Central memory CD4-positive, alpha-beta T cell (primary cell): Measurements from ENCODE around the gene SLC4A1AP.
A peak's percentile ranks its signal among the peaks of the same experiment; 100 is the strongest.
"Not testable (repeated sequence)": the region's sequence is repeated elsewhere in the genome, so short reads cannot be mapped to it uniquely, and the experiment has no call there.

Source experiments
- DNase-seq: peaks from one replicate; pipeline ENCODE4 v3.0.0; 2022
- total RNA-seq, 3 experiments: gene quantifications; one replicate each; lab custom pipeline; 2026; lab: John Stamatoyannopoulos, UW

Gene SLC4A1AP, protein sequence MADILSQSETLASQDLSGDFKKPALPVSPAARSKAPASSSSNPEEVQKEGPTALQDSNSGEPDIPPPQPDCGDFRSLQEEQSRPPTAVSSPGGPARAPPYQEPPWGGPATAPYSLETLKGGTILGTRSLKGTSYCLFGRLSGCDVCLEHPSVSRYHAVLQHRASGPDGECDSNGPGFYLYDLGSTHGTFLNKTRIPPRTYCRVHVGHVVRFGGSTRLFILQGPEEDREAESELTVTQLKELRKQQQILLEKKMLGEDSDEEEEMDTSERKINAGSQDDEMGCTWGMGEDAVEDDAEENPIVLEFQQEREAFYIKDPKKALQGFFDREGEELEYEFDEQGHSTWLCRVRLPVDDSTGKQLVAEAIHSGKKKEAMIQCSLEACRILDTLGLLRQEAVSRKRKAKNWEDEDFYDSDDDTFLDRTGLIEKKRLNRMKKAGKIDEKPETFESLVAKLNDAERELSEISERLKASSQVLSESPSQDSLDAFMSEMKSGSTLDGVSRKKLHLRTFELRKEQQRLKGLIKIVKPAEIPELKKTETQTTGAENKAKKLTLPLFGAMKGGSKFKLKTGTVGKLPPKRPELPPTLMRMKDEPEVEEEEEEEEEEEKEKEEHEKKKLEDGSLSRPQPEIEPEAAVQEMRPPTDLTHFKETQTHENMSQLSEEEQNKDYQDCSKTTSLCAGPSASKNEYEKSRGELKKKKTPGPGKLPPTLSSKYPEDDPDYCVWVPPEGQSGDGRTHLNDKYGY
- total RNA-seq: 60.6 to 94.1 (median 67.5) reads per million in 3 experiments

DNA sequence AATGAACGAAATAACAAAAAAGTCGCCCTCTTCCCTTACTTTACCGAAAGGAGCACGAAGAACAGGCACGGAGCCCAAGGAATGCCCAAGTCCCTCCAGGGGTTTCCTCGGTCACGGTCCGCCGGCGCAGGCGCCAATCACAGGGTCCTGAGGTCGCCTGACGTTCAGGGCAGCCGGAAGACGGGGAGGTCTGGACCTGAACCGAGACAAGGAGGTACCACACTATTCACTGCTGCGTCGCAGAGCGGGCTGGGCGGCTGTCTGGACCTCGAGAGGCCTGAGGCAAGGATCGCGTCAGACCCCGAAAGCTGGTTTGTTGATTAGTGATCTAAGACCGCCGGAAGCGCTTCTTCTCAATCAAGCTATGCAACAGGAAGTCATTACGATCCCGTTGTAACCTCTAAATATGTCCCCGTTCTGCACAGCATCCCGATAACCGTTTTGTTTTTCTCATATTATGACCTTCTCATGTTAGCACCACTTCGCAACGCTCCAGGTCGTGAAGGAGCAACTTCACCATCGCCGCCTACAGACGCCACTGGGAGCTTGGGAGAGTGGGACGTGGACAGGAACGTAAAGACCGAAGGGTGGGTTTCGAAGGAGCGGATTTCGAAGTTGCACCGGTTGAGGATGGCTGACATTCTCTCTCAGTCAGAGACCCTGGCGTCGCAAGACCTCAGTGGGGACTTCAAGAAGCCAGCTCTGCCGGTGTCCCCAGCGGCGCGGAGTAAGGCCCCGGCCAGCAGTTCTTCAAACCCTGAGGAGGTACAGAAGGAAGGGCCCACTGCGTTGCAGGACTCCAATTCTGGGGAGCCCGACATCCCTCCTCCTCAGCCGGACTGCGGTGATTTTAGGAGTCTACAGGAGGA, at the start of gene SLC4A1AP, which contains the start of gene SUPT7L:
Gene SLC4A1AP (plus strand): TSS at position 605 of the 869 bp plus-strand sequence. CDS start 26 bp downstream, at position 631.
Gene SUPT7L (minus strand): TSS at position 330 of the 869 bp plus-strand sequence. CDS start 1,422 bp downstream, outside the sequence.
- peak; percentile 80 for DNase-seq

GRCh38 chr2:27613985-27614384, 49.7 kb upstream of the SLC4A1AP start:
- DNase-seq: no peak

DNA sequence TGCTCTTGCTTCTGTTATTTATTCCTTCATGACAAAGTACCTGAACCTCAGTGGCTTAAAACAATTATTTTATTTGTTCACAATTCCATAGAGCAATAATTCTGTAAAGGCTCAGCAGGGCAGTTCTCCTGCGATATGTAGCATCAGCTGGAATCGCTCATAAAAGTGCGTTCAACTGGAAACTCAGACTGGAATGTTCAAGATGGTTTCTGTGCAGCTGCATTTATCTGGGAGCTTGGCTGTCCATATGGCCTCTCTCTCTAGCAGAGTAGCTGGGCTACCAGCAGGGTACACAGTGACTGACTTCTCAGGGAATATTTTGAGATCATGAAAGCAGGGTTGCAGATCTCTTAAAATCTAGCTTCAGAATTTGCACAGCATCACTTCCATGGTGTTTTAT, 48.4 kb upstream of the SLC4A1AP start:
- no peak for DNase-seq

GRCh38 chr2:27621524-27621923, 42.2 kb upstream of the SLC4A1AP start:
- no peak for DNase-seq

DNA sequence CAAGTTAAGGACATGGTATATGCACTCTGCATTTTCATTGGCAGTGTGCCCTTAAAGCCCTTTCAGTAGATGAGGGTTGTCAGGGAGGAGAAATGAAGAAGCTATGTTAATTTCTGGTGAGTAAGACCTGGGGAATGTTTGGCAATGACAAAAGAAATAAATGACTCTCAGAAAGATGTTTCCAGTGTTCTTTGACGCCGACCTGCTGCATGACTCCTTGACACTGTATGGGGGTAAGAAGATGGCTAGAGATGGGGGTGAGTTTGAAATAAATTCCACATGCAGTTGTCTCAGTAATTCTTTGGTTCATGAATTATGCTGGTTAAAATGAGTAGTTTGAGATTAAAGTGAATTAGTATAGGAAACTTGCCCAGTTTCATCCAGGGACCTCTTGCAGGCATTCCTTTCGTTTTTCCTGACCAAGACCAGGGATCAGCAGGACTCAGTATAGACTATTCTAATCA, 40.7 kb upstream of the SLC4A1AP start:
- DNase-seq: no peak

- DNase-seq: no peak
These were observed 38.7 kb upstream of the SLC4A1AP start for GRCh38 chr2:27624943-27625342.

DNA sequence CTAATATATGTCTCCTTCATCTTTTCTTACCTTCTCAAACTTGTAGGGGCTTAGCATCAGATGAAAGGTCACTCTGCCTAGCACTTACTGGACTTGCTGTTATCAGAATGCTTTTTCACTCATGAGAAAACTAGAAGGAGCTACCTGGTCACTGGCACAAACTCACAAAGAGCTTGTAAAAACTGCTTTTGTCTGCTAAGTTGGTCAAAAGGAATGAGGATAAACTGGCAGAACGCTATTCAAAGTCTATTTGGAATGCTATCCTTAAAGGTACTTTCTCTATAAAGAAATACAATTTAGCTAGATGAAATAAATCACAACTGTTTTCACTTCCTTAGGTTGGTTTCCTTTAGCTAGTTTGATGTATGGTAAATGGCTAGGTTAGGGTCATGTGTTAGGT, 37.4 kb upstream of the SLC4A1AP start:
- not testable (repeated sequence) for DNase-seq

DNA sequence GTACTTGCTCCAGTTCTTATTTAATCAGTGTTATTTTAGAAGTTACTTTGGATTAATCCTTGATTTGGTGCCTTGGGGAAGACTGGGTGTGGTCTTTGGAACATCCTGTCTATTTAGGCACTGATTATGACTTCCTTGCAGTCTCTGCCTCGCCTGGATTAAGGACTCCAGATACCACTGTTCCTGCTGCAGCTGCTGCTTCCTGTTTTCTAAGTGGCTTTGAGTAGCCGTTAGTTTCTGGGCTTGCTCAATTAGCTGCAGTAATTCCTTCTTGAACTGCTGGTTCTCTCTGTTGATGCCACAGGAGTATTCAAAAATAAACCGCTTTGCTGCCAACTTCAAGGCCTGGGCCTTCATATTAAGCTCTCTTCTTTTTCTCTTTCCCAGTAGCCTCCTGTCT, 36.8 kb upstream of the SLC4A1AP start:
- not testable (repeated sequence) for DNase-seq

DNA sequence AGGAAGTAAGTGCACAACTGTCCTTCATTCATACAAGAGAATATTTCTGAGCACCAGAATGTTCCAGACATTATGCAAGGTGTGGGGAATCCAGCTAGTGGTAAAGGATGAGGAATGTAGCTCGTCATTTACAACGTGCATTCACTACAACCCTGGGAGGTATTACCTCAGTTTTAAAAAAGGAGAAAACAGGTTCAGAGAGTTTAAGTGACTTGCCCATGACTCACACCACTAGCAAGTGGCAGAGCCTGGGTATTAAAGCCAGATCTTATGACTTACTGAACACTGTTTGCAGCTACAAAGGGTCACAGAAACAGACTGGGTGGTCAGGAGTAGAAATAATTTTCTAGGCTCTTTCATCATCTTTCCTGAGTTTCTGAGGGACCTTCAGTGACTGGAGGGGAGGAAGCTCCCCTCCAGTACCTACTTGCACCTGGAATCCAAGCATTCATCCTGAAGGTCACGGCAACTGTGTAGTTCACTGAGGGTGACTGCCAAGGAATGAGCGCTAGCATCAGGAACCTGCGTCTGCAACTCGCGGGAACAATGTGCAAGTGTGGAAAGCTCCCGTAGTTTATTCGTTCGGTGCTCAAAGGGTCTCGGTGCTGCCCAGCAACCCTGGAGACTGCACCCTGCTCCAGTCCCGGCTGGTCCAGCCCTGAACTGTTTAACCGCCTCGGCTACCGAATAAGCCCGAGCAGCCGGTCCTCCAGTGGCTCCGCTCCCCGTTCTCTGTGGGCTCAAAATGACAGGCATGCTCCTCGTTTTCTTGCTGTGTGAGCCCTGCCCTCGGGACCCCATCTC, 35.5 kb upstream of the SLC4A1AP start:
- DNase-seq: no peak

DNA sequence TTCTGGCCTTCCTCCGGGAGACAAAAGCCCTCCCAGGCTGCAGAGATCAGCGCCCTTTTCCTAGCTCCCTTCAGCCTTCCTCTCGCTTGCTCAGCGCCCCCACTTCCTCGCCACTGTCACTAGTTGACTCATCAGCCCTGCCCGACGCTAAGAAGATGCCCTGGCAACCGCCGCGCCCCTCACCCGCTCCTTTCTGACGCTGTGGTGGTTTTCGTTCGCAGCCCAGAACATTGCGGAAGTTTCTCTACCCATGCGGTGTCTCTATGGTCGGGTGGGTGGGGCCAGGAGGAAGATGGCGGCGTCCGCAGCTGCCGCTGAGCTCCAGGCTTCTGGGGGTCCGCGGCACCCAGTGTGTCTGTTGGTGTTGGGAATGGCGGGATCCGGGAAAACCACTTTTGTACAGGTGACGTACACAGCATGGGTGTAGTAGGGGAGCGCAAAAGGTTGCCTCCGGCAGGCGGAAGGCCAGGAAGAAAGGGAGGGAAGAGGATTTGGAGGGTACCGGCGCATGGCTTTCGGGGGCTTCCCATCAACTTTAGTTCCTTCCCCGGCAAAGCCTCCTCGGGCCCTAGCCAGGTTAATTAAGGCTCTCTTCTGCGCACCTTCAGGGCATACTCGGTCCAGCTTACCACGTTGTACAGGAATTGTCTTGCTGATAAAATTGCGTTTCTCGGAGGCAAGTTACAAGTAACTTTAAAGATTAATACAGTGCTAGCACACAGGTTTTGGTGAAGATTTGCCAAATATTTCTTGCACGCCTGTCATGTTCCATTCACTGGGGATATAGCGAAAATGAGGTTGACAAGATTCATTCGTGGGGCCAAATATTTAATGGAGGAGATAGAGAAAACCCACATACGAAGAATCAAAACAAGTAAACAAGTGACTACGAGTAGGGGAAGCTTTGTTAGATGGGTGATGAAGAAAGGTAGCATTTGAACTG, 34.7 kb upstream of the SLC4A1AP start, which contains the start of the genes CCDC121 and GPN1:
Gene CCDC121 (minus strand): TSS at position 246 of the 943 bp plus-strand sequence. CDS start 1,213 bp downstream, outside the sequence.
Gene GPN1 (plus strand): TSS at position 284 of the 943 bp plus-strand sequence. CDS start 9 bp downstream, at position 293.
- DNase-seq: peak; percentile 95

DNA sequence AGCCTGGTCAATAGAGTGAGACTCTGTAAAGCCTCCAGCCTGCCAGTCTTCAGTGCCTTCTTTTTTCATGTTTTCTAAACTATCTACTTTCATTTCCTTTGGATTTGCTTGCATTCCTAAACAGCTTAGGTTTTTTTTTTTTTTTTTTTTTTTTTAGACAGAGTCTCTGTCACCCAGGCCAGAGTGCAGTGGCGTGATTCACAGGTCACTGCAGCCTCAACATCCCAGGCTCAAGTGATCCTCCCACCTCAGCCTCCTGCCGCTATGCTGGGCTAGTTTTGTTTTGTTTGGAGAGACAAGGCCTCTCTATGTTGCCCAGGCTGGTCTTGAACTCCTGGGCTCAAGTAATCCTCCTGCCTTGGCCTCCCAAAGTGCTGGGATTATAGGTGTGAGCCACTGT, 33.4 kb upstream of the SLC4A1AP start:
- DNase-seq: not testable (repeated sequence)

- DNase-seq: no peak
These were observed 29.4 kb upstream of the SLC4A1AP start for GRCh38 chr2:27634291-27634690.

DNA sequence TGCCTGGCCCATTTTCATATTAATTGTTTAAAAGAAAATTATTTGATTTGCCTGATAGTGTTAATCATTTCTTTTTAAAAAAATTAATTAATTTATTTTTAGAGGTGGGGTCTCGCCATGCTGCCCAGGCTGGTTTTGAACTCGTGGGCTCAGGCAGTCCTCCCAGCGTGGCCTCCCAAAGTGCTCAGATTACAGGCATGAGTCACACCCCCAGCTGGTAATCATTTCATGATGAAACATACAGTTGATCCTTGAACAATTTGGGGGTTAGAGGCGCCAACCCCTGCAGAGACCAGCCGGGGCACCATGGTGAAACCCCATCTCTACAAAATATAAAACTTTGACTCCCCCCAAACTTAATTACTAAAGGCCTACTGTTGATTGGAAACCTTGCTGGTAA, 26.9 kb upstream of the SLC4A1AP start:
- DNase-seq: no peak

GRCh38 chr2:27638037-27638637, 25.6 kb upstream of the SLC4A1AP start:
- DNase-seq: no peak

GRCh38 chr2:27638709-27639108, 25.0 kb upstream of the SLC4A1AP start:
- DNase-seq: no peak

GRCh38 chr2:27640722-27641245, 22.9 kb upstream of the SLC4A1AP start:
- DNase-seq: no peak

DNA sequence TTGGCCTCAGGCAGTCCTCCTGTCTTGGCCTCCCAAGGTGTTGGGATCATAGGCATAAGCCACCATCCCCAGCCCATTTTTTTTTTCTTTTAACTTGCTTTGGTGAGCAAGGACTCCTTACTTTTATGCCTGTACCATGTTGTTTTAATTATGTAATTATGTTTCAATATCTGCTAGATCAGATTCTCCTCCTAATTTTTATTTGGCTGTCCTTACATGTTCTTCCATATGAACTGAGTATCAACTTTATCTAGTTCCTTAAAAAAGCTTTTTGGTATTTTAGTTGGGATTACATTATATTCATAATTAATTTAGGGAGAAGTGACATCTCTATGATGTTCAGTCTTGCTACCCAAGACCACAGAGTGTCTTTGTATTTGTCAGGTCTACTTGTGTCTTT, 18.5 kb upstream of the SLC4A1AP start:
- no peak for DNase-seq

GRCh38 chr2:27647289-27647688, 16.4 kb upstream of the SLC4A1AP start:
- DNase-seq: no peak

DNA sequence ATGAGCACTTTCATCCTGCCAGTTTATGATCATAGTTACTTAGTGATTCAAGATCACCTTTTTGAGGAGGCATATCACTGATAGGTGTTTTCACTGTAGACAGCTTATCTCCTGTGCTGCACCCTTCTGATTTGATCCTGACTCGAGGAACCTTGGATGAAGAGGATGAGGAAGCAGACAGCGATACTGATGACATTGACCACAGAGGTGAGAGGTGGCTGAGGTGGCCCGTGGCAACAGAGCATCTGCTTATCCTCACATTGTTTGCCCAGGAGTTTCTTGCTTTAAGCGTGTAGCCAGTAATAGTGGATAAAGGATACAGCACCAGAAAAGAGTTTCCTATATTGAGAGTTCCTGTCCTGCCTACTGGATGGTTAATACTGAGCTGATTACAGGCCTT, 16.0 kb upstream of the SLC4A1AP start:
- no peak for DNase-seq

GRCh38 chr2:27651056-27651455, 12.6 kb upstream of the SLC4A1AP start:
- no peak for DNase-seq
